ENCODE results near the gene PCGF3. TPM values are rescaled to one million over a fixed set of nuclear protein-coding genes. Genes with fewer than 3 reads are reported as not detected.
"Not testable (repeated sequence)": the region's sequence is repeated elsewhere in the genome, so short reads cannot be mapped to it uniquely, and the experiment has no call there.

Gene PCGF3
- total and polyA plus RNA-seq, 2 donors from 2014 or later: 21.7 to 59.6 TPM

DNA sequence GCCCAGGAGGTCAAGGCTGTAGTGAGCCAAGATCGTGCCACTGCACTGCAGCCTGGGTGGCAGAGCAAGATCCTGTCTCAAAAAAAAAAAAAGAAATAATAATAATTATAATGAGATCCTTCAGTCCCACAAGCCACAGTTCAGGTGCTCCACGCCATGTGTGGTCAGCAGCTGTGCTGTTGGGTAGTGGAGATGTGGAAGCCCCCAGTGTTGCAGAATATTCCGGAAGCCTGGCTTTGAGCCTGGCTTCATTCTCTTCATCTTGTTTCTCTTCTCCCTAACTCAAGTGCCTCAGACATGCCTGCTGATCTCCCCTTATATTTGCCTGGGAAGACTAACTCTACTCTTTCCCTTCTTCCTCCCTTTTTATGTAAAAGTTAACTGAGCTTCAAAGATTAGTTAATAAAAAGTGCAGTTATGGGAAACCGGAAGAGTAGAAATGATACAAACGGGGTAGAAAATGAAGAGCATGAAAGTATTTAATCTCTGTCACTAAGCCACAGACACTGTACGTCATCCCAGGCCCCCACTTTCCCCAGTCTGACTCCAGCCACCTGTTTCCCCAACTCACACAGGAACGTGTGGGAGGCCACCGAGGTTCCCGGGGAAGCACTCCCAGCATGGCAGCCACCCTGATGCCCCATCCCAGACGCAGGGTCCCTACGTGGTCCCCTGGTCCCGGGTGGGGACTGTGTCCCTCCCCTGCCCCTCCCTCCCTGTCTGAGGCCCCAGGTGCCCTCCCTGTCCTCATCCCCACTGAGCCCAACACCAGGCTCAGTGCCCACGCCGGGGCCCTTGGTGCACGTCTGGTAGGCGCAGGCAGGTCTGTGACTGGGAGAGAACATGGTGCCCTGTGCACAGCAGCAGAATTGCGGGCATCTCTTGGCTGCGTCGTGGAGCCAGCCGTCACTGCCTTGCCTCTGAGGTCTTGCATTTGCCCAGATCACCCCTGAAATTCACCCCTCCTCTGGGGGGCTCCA is 24.0 kb downstream of the PCGF3 start:
- H3K9ac ChIP-seq (ENCODE audit: low read length in 3 of 3): no peak overlapping the region
- DNase-seq (no peak), FAIRE-seq (no peak)
- H3K9me3 ChIP-seq (ENCODE audit: control insufficient read depth in 2 of 3, insufficient read depth in 1 of 3, low read length in 3 of 3): no peaks in the 10 kb centered on the region
- no peak overlapping the region for H3K27ac ChIP-seq (ENCODE audit: low read depth in 2 of 2, low read length in 2 of 2)
- TF ChIP-seq, protein P1, sequence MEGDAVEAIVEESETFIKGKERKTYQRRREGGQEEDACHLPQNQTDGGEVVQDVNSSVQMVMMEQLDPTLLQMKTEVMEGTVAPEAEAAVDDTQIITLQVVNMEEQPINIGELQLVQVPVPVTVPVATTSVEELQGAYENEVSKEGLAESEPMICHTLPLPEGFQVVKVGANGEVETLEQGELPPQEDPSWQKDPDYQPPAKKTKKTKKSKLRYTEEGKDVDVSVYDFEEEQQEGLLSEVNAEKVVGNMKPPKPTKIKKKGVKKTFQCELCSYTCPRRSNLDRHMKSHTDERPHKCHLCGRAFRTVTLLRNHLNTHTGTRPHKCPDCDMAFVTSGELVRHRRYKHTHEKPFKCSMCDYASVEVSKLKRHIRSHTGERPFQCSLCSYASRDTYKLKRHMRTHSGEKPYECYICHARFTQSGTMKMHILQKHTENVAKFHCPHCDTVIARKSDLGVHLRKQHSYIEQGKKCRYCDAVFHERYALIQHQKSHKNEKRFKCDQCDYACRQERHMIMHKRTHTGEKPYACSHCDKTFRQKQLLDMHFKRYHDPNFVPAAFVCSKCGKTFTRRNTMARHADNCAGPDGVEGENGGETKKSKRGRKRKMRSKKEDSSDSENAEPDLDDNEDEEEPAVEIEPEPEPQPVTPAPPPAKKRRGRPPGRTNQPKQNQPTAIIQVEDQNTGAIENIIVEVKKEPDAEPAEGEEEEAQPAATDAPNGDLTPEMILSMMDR (IDR thresholded peaks at IDR 0.05; ENCODE audit: borderline replicate concordance, extremely low read depth, insufficient read depth): no peak
- no peaks in the 10 kb centered on the region for H3K27me3 ChIP-seq (ENCODE audit: control insufficient read depth, insufficient read depth, low read length)
- H3K4me1 ChIP-seq (ENCODE audit: control insufficient read depth in 2 of 3, insufficient read depth in 2 of 3, low read depth in 1 of 3, low read length in 3 of 3): peaks cover 0 to 9% (median 3%) of the 10 kb centered on the region in 3 donors
- H3K4me3 ChIP-seq (ENCODE audit: low read length in 3 of 3): no peak overlapping the region
- peaks cover 3 to 20% (median 8%) of the 10 kb centered on the region in 3 donors for H3K36me3 ChIP-seq (ENCODE audit: control insufficient read depth in 2 of 3, insufficient read depth in 3 of 3, low read length in 3 of 3)
- intact Hi-C loops (cut with DNase I): no loop called here

DNA sequence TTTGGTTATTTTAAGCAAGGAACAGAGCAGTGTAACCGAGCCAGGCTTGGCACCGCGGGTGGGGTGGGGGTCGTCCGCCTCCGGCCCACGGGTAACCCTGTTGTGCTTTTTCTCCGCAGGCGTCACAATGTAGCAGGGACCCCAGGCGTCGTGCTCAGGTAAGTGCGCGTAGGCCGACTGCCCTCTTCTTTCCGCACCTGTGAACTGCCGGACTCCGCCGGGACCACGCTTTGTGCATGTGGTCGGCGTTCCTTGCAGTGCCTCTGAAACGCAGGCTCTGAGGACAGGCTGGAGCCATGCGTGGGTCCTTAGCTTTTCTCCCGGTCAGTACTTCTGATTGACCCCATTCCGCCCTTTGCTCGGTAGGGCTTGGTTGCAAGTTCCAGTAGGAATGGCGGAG is 24.9 kb downstream of the PCGF3 start:
- TF ChIP-seq, protein P1 (IDR thresholded peaks at IDR 0.05; ENCODE audit: borderline replicate concordance, extremely low read depth, insufficient read depth): no peak
- intact Hi-C loops (cut with DNase I): no loop called here
- Histone ChIP-seq H3K36me3 (ENCODE audit: control insufficient read depth in 2 of 3, insufficient read depth in 3 of 3, low read length in 3 of 3) (peaks cover 3 to 26% (median 13%) of the 10 kb centered on the region in 3 donors), H3K4me1 (ENCODE audit: control insufficient read depth in 2 of 3, insufficient read depth in 2 of 3, low read depth in 1 of 3, low read length in 3 of 3) (peaks cover 0 to 9% (median 3%) of the 10 kb centered on the region in 3 donors), H3K27me3 (ENCODE audit: control insufficient read depth, insufficient read depth, low read length) (no peaks in the 10 kb centered on the region), H3K9ac (ENCODE audit: low read length in 3 of 3) (no peak overlapping the region), H3K27ac (ENCODE audit: low read depth in 2 of 2, low read length in 2 of 2) (no peak overlapping the region), H3K9me3 (ENCODE audit: control insufficient read depth in 2 of 3, insufficient read depth in 1 of 3, low read length in 3 of 3) (no peaks in the 10 kb centered on the region), H3K4me3 (ENCODE audit: low read length in 3 of 3) (no peak overlapping the region)
- no peak for DNase-seq
- FAIRE-seq: no peak

DNA sequence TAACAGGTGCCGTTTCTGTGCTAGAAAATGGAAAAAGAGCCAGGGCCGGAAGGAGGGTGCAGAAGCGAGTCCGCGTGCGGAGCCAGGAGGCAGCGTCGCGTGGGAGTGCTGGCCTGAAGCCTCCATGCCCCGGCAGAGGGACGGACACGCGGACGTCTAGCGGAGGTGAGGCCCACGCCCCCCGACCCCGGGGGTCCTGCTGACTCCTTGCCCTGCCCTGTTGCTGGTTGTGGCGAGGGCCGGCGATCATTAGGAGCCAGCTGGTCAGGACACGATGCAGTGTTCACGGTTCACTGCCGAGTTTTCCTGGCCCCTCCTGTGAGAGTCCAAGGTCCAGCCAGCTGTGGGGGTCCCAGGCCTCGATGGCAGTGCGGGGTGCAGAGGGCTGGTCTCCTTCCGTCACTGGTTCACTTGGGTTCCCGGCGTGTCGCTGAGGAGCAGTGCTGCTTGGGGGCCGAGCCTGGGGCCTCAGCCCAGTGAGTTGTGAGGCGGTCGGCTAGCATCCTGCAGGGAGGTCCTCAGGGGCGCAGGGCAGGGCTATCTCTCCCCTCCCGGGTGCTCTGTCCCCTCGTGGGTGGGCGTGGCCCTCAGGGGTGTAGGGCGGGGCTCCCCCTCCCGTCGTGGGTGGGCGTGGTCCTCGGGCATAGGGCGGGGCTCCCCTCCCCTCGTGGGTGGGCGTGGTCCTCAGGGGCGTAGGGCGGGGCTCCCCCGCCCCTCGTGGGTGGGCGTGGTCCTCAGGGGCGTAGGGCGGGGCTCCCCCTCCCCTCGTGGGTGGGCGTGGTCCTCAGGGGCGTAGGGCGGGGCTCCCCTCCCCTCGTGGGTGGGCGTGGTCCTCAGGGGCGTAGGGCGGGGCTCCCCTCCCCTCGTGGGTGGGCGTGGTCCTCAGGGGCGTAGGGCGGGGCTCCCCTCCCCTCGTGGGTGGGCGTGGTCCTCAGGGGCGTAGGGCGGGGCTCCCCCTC is 25.6 kb downstream of the PCGF3 start:
- H3K27ac ChIP-seq (ENCODE audit: low read depth in 2 of 2, low read length in 2 of 2); FAIRE-seq; H3K9ac ChIP-seq (ENCODE audit: low read length in 3 of 3); H3K27me3 ChIP-seq (ENCODE audit: control insufficient read depth, insufficient read depth, low read length); intact Hi-C loops (cut with DNase I); H3K4me3 ChIP-seq (ENCODE audit: low read length in 3 of 3); H3K4me1 ChIP-seq (ENCODE audit: control insufficient read depth in 2 of 3, insufficient read depth in 2 of 3, low read depth in 1 of 3, low read length in 3 of 3); DNase-seq; H3K9me3 ChIP-seq (ENCODE audit: control insufficient read depth in 2 of 3, insufficient read depth in 1 of 3, low read length in 3 of 3): not testable (repeated sequence)
- peaks cover 3 to 29% (median 13%) of the 10 kb centered on the region in 3 donors for H3K36me3 ChIP-seq (ENCODE audit: control insufficient read depth in 2 of 3, insufficient read depth in 3 of 3, low read length in 3 of 3)

DNA sequence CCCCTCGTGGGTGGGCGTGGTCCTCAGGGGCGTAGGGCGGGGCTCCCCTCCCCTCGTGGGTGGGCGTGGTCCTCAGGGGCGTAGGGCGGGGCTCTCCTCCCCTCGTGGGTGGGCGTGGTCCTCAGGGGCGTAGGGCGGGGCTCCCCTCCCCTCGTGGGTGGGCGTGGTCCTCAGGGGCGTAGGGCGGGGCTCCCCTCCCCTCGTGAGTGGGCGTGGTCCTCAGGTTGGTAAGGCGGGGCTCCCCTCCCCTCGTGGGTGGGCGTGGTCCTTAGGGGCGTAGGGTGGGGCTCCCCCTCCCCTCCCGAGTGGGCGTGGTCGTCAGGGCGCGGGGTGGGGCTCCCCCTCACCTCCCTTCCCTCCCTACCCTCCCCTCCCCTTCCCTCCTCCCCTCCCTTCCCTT is 26.3 kb downstream of the PCGF3 start:
- H3K9ac ChIP-seq (ENCODE audit: low read length in 3 of 3); H3K9me3 ChIP-seq (ENCODE audit: control insufficient read depth in 2 of 3, insufficient read depth in 1 of 3, low read length in 3 of 3); H3K4me3 ChIP-seq (ENCODE audit: low read length in 3 of 3); H3K4me1 ChIP-seq (ENCODE audit: control insufficient read depth in 2 of 3, insufficient read depth in 2 of 3, low read depth in 1 of 3, low read length in 3 of 3); intact Hi-C loops (cut with DNase I); H3K27me3 ChIP-seq (ENCODE audit: control insufficient read depth, insufficient read depth, low read length); FAIRE-seq; DNase-seq; H3K27ac ChIP-seq (ENCODE audit: low read depth in 2 of 2, low read length in 2 of 2): not testable (repeated sequence)
- H3K36me3 ChIP-seq (ENCODE audit: control insufficient read depth in 2 of 3, insufficient read depth in 3 of 3, low read length in 3 of 3): peaks cover 3 to 29% (median 13%) of the 10 kb centered on the region in 3 donors

All from kidney (tissue), 14 donors.